ENCODE data around the gene RNF152. TPM values are rescaled to one million over a fixed set of nuclear protein-coding genes. Genes with fewer than 3 reads are reported as not detected.

The RNF152 gene
- total and polyA plus RNA-seq, 7 donors, result 7.1 to 27.3 (median 11.5) TPM

DNA sequence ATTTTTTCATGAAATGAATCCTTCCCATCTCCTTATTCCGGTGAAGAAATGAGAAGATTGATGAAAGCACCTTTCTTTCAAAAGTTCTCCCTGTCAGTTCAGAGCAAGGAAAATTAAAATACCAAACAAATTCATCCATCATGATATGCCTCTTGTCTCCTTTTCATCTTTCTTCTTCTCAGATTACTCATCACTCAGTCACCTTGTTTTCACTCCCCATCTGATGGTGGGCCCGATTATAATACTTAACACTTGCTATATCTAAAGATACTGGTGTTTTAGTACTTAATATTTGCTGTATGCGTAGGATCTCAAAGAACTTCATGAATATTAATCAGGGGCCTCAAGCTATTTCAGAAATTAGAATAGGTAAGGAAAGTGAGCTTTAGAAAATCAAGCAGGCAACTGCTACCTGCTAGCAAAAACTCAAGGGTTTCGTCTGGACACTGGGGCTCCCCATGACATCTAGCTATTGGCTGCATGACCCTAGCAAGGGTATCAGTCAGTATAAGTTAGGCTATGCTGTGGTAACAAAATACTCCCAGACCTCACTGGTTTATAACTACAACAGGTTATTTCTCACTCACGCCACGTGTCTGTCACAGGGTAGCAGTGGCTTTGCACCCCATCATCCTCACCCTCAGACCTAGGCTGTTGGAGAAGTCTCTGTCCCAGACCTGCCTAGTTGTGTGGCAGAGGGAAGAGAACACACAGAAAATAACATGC lies 39.0 kb upstream of the RNF152 start:
- WGBS, 2 donors, result 95 to 96% methylated on average over 6 of the region's 6 CpGs
- TF ChIP-seq POLR2A (IDR thresholded peaks at IDR 0.05) (no peak), POLR2AphosphoS5 (IDR thresholded peaks at IDR 0.05) (no peak), EP300 (IDR thresholded peaks at IDR 0.05) (no peak)
- TF ChIP-seq, protein P1, sequence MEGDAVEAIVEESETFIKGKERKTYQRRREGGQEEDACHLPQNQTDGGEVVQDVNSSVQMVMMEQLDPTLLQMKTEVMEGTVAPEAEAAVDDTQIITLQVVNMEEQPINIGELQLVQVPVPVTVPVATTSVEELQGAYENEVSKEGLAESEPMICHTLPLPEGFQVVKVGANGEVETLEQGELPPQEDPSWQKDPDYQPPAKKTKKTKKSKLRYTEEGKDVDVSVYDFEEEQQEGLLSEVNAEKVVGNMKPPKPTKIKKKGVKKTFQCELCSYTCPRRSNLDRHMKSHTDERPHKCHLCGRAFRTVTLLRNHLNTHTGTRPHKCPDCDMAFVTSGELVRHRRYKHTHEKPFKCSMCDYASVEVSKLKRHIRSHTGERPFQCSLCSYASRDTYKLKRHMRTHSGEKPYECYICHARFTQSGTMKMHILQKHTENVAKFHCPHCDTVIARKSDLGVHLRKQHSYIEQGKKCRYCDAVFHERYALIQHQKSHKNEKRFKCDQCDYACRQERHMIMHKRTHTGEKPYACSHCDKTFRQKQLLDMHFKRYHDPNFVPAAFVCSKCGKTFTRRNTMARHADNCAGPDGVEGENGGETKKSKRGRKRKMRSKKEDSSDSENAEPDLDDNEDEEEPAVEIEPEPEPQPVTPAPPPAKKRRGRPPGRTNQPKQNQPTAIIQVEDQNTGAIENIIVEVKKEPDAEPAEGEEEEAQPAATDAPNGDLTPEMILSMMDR (IDR thresholded peaks at IDR 0.05), result no peak
- H3K9me3 ChIP-seq, result peaks cover 0 to 3% (median 0%) of the 10 kb centered on the region in 4 donors
- H3K36me3 ChIP-seq, result no peaks in the 10 kb centered on the region
- intact Hi-C loops (cut with DNase I), result no loop called here
- H3K27me3 ChIP-seq, result no peaks in the 10 kb centered on the region
- peaks cover 0 to 11% (median 0%) of the 10 kb centered on the region in 4 donors for H3K4me1 ChIP-seq
- H3K4me3 ChIP-seq, result no peak overlapping the region
- DNase-seq, result no peak
- no peak overlapping the region for H3K27ac ChIP-seq

DNA sequence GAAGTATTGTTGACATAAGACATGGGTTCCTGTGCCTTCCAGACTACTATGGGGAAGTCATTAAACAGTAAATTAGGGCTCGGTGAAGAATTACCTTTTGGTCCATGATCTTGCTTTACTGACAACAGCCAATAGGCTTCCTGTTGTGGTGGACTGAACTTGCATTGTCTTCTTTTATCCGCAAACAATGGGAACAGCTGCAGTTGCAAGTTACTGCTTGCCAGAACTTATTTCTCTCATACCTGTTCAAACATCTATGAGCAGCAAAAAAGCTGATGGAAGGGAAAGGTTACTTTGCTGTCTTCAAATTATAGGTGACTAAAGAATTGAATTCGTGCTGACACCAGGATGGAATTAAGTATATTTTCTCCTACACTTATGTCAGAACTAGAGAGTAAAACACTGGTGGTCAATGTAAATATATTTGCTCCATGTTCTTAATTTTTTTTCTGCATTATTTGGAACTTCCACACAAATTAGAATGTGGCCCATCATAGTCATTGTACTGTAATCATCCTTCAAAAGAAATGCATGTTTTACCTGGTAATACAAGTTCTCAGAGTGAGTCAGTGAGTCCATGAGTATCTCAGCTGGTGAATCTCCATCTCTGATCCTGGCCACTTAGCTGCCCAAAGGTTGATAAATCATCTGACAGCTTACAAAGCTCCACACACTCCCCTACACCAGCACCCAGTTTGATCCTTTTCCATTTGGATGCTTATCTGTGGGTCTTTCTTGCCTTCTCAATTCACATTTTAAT lies 37.3 kb upstream of the RNF152 start:
- Histone ChIP-seq H3K27ac (no peak overlapping the region), H3K9me3 (peaks cover 0 to 3% (median 0%) of the 10 kb centered on the region in 4 donors), H3K36me3 (no peaks in the 10 kb centered on the region), H3K4me1 (peaks cover 0 to 11% (median 0%) of the 10 kb centered on the region in 4 donors), H3K4me3 (no peak overlapping the region), H3K27me3 (no peaks in the 10 kb centered on the region)
- no peak for DNase-seq
- intact Hi-C loops (cut with DNase I), result no loop called here
- 13 to 60% methylated on average over 3 of the region's 3 CpGs for WGBS, 2 donors
- TF ChIP-seq EP300 (IDR thresholded peaks at IDR 0.05) (no peak), POLR2A (IDR thresholded peaks at IDR 0.05) (no peak), POLR2AphosphoS5 (IDR thresholded peaks at IDR 0.05) (no peak)
- TF ChIP-seq, protein P1 (IDR thresholded peaks at IDR 0.05), result no peak

DNA sequence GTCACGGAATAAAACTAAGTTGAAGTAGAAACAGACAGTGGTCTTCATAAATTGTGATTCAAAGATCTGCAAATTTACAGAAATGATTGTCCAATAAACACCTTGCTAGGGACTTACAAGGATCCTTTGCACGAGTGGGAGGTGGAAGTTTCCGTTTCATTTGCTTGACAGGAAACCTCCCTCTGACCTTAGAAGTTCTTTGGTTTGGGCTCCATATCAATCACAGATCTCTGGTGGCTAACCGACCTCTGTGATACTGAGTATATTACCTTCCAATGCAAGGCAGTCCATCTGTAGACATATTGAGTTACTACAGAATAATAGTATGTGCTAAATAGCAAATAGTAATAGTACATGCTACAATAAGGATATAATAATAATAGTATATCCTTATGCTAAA lies 33.7 kb upstream of the RNF152 start:
- Histone ChIP-seq H3K27me3 (no peaks in the 10 kb centered on the region), H3K4me1 (no peaks in the 10 kb centered on the region), H3K36me3 (no peaks in the 10 kb centered on the region), H3K27ac (no peak overlapping the region), H3K4me3 (no peak overlapping the region), H3K9me3 (peaks cover 0 to 3% (median 0%) of the 10 kb centered on the region in 4 donors)
- DNase-seq, result no peak
- TF ChIP-seq, protein P1 (IDR thresholded peaks at IDR 0.05), result no peak
- TF ChIP-seq POLR2A (IDR thresholded peaks at IDR 0.05) (no peak), POLR2AphosphoS5 (IDR thresholded peaks at IDR 0.05) (no peak), EP300 (IDR thresholded peaks at IDR 0.05) (no peak)
- intact Hi-C loops (cut with DNase I), result no loop called here
- WGBS, 2 donors, result 76 to 84% methylated on average over 4 of the region's 4 CpGs

DNA sequence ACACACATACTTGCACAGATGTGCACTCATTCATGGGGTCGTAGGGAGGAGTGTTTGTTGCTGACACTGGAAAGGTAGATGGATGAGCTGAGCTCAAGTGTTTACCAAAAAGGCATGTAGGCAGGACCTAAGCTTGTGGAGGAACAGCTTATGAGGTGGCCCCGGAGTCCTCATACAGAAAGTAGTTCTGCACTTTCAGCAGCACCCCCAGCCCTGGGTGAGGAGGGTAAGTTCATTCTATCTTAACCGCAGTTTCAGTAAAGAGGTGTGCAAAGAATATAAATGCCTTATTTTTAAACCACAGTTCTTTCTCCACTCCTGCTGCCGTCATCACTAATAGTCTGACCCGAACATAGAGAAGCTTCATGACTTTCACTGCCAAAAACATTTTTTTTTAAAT lies 31.7 kb upstream of the RNF152 start:
- H3K27ac ChIP-seq, result no peak overlapping the region
- peaks cover 0 to 3% (median 0%) of the 10 kb centered on the region in 4 donors for H3K9me3 ChIP-seq
- TF ChIP-seq POLR2A (IDR thresholded peaks at IDR 0.05), result no peak
- TF ChIP-seq, protein P1 (IDR thresholded peaks at IDR 0.05), result no peak
- TF ChIP-seq POLR2AphosphoS5 (IDR thresholded peaks at IDR 0.05), result no peak
- no peak for TF ChIP-seq EP300 (IDR thresholded peaks at IDR 0.05)
- no peaks in the 10 kb centered on the region for H3K4me1 ChIP-seq
- H3K27me3 ChIP-seq, result no peaks in the 10 kb centered on the region
- no peaks in the 10 kb centered on the region for H3K36me3 ChIP-seq
- H3K4me3 ChIP-seq, result no peak overlapping the region
- intact Hi-C loops (cut with DNase I), result no loop called here
- DNase-seq, result no peak
- WGBS, 2 donors, result 53 to 89% methylated on average over 5 of the region's 5 CpGs

Measured in sigmoid colon (tissue), 7 donors.